CD4-positive, alpha-beta T cell treated with Interleukin-6 for 4 hours (primary cell): Measurements from ENCODE around the gene STK10.

Experiments
- DNase-seq: peaks from one replicate; pipeline ENCODE4 v3.0.0-alpha.2; 2020; ENCODE audit warnings: mixed read lengths

STK10 gene

GRCh38 chr5:172140866-172141265 is 47.2 kb downstream of the STK10 start:
- DNase-seq: no peak

- no peak for DNase-seq
These were observed 47.9 kb downstream of the STK10 start for GRCh38 chr5:172140120-172140519.

- DNase-seq: no peak
These were observed 51.0 kb downstream of the STK10 start for GRCh38 chr5:172137046-172137445.

- DNase-seq: peak; percentile 64
These were observed 54.5 kb downstream of the STK10 start for GRCh38 chr5:172133359-172134029.

- DNase-seq: no peak
These were observed 56.3 kb downstream of the STK10 start for GRCh38 chr5:172131690-172132089.

- no peak for DNase-seq
These were observed 58.6 kb downstream of the STK10 start for GRCh38 chr5:172129256-172129910.

- DNase-seq: no peak
These were observed 60.4 kb downstream of the STK10 start for GRCh38 chr5:172127581-172127980.

- DNase-seq: no peak
These were observed 64.7 kb downstream of the STK10 start for GRCh38 chr5:172123269-172123692.

GRCh38 chr5:172119921-172120688 is 67.9 kb downstream of the STK10 start:
- no peak for DNase-seq

- DNase-seq: no peak
These were observed 69.1 kb downstream of the STK10 start for GRCh38 chr5:172118891-172119290.

- no peak for DNase-seq
These were observed 69.9 kb downstream of the STK10 start for GRCh38 chr5:172117977-172118701.

- peak; percentile 35 for DNase-seq
These were observed 72.5 kb downstream of the STK10 start for GRCh38 chr5:172115541-172115982.

- DNase-seq: peak; percentile 68
These were observed 73.1 kb downstream of the STK10 start for GRCh38 chr5:172114875-172115422.

- DNase-seq: peak; percentile 87
These were observed 75.0 kb downstream of the STK10 start for GRCh38 chr5:172113036-172113435.

GRCh38 chr5:172111852-172112225 is 76.2 kb downstream of the STK10 start:
- no peak for DNase-seq

GRCh38 chr5:172110921-172111851 is 76.8 kb downstream of the STK10 start:
- peak; percentile 84 for DNase-seq

GRCh38 chr5:172110260-172110815 is 77.7 kb downstream of the STK10 start:
- no peak for DNase-seq

GRCh38 chr5:172109749-172110148 is 78.3 kb downstream of the STK10 start:
- DNase-seq: no peak

GRCh38 chr5:172107571-172107970 is 80.5 kb downstream of the STK10 start:
- no peak for DNase-seq

- DNase-seq: peak; percentile 72
These were observed 81.3 kb downstream of the STK10 start for GRCh38 chr5:172106511-172107356.
